Breast epithelium (tissue), 4 donors: ENCODE results near the gene VWF. TPM values are rescaled to one million over a fixed set of nuclear protein-coding genes. Genes with fewer than 3 reads are reported as not detected.

Experiments used
- DNase-seq, 2 donors: peaks; one replicate each; pipeline ENCODE4 v3.0.0-alpha.2; 2019; ENCODE audit warnings: low spot score in 2 of 2
- H3K27ac ChIP-seq, 2 donors: fragments of 200-600 bp; sonication (generic) in 1 of 2; one replicate each; pipeline ENCODE4 v1.5.1; 2016 to 2019; ENCODE audit warnings: mild to moderate bottlenecking in 1 of 2
- H3K27me3 ChIP-seq, 2 donors: fragments of 200-600 bp; sonication (generic) in 1 of 2; one replicate each; pipeline versions ENCODE4 v1.5.1 to v1.6.0; 2017 to 2019; ENCODE audit warnings: control low read depth in 1 of 2, mild to moderate bottlenecking in 1 of 2
- H3K36me3 ChIP-seq: fragments of 200-600 bp; one replicate; pipeline ENCODE4 v1.5.1; 2019
- H3K4me1 ChIP-seq, 2 donors: fragments of 200-600 bp; sonication (generic); one replicate each; pipeline ENCODE4 v1.5.1; 2016 to 2019; ENCODE audit warnings: control low read depth in 1 of 2
- H3K4me3 ChIP-seq, 3 donors: fragments of 200-600 bp; sonication (generic); 1 replicate in 2 of 3; 2 replicates in 1 of 3; pipeline ENCODE4 v1.5.1; 2016 to 2019; ENCODE audit warnings: mild to moderate bottlenecking in 3 of 3, moderate library complexity in 2 of 3
- H3K9me3 ChIP-seq, 2 donors: fragments of 200-600 bp; sonication (generic) in 1 of 2; one replicate each; pipeline ENCODE4 v1.5.1; 2016 to 2019; ENCODE audit warnings: control low read depth in 1 of 2
- CTCF ChIP-seq, 3 donors: fragments of 450-650 bp; IDR thresholded peaks; one replicate each; pipeline ENCODE4 v1.5.1; 2016 to 2017; ENCODE audit warnings: antibody characterized with exemption in 3 of 3, mild to moderate bottlenecking in 3 of 3, moderate library complexity in 3 of 3
- POLR2A ChIP-seq: fragments of 450-650 bp; IDR thresholded peaks from one replicate; pipeline ENCODE4 v1.6.1; 2016; ENCODE audit warnings: antibody characterized with exemption, mild to moderate bottlenecking, moderate library complexity
- POLR2AphosphoS5 ChIP-seq, 3 donors: sonication (generic); formaldehyde crosslinking; IDR thresholded peaks; one replicate each; pipeline ENCODE4 v1.6.1; 2017; ENCODE audit warnings: antibody characterized with exemption in 3 of 3
- intact Hi-C: fragments of 100-400 bp; cut with DNase I; formaldehyde crosslinking; loops from one replicate; pipeline ENCODE4 v1.15.1; 2023; ENCODE audit warnings: low total_unique reads
- total RNA-seq, 3 donors: library from RNA; depleted of rRNA; stranded (reverse); fragments of >200 nt; gene quantifications; one replicate each; pipeline ENCODE4 v1.1.0, GENCODE V29; 2016

Gene VWF
- total RNA-seq, 3 donors from 2014 or later: 60.3 to 267 (median 117) TPM

DNA sequence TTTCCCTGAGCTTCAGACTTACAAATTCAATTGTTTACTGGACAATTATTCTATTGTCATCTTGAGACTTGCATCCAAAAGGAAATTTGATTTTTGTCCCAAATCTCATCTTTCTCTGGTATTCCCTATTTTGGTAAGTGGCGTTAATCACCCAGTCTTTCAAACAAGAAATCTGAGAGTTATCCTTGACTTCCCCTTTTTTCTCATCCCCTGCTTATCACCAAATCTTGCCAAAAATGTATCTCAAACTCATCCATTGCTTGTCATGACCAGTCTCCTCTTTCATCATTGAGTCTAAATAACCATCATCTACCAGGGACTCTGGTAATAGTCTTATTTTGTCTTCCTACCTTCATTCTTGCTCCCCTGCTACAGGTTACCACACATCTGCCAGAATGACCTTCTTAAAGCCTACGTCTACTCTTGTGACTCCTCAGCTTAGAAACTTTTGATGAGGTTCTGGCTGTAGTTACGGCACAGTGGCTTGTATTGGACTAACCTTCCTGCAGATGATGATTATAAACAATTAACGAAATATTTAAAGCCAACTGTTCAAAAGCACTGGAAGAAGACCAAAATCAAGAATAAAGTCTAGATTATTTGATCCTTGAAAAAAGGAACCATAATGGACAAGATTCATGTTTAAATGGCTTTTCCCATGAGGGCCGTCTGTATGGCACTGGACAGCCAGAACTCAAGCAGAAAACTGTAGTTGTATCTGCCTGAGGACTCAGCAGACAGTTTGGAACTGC, 170.5 kb downstream of the VWF start:
- H3K27ac ChIP-seq: no peak overlapping the region
- H3K4me1 ChIP-seq: no peaks in the 10 kb centered on the region
- H3K27me3 ChIP-seq: no peaks in the 10 kb centered on the region
- intact Hi-C loops: no loop called here
- H3K9me3 ChIP-seq: no peaks in the 10 kb centered on the region
- DNase-seq: no peak
- TF ChIP-seq POLR2A (no peak), POLR2AphosphoS5 (IDR thresholded peaks at IDR 0.05) (no peak)
- H3K4me3 ChIP-seq: no peak overlapping the region
- H3K36me3 ChIP-seq: no peaks in the 10 kb centered on the region

DNA sequence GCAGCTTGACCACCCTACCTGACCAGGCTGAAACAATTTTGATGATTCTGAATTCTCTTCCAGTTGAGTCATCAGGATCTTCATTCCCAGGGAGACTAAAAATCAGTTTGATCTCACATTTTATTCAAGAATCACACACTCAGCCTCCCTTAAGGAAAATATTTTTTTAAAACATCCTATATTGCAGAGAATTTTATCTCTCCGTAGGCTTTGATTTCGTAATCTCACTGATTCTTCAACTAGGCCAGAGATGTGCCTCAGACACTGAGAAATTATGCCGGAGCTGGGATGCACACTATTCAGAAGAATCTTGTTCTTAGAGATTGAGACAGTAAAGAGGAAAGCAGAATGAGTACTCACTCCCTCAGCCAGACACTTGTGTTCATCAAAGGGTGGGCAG, 172.4 kb downstream of the VWF start:
- TF ChIP-seq POLR2AphosphoS5 (IDR thresholded peaks at IDR 0.05) (no peak), CTCF (IDR thresholded peaks at IDR 0.05) (no peak), POLR2A (no peak)
- intact Hi-C loops: no loop called here
- H3K36me3 ChIP-seq: no peaks in the 10 kb centered on the region
- no peaks in the 10 kb centered on the region for H3K4me1 ChIP-seq
- no peak for DNase-seq
- H3K27me3 ChIP-seq: peaks cover 0 to 3% of the 10 kb centered on the region in 2 donors
- H3K4me3 ChIP-seq: no peak overlapping the region
- no peak overlapping the region for H3K27ac ChIP-seq
- no peaks in the 10 kb centered on the region for H3K9me3 ChIP-seq

- Histone ChIP-seq H3K27ac (no peak overlapping the region), H3K4me1 (peaks cover 0 to 6% of the 10 kb centered on the region in 2 donors), H3K4me3 (no peak overlapping the region), H3K27me3 (peaks cover 0 to 14% of the 10 kb centered on the region in 2 donors), H3K9me3 (no peaks in the 10 kb centered on the region), H3K36me3 (no peaks in the 10 kb centered on the region)
- DNase-seq: no peak
- intact Hi-C loops: no loop called here
- TF ChIP-seq CTCF (IDR thresholded peaks at IDR 0.05) (no peak), POLR2AphosphoS5 (IDR thresholded peaks at IDR 0.05) (no peak), POLR2A (no peak)
Measured at GRCh38 chr12:5948696-5949095, 175.8 kb downstream of the VWF start.

- DNase-seq: no peak
- H3K27ac ChIP-seq: no peak overlapping the region
- H3K4me3 ChIP-seq: no peak overlapping the region
- no peaks in the 10 kb centered on the region for H3K9me3 ChIP-seq
- intact Hi-C loops: no loop called here
- H3K27me3 ChIP-seq: peaks cover 0 to 14% of the 10 kb centered on the region in 2 donors
- H3K36me3 ChIP-seq: no peaks in the 10 kb centered on the region
- peaks cover 0 to 6% of the 10 kb centered on the region in 2 donors for H3K4me1 ChIP-seq
- TF ChIP-seq POLR2AphosphoS5 (IDR thresholded peaks at IDR 0.05) (no peak), CTCF (IDR thresholded peaks at IDR 0.05) (no peak), POLR2A (no peak)
Measured at GRCh38 chr12:5947006-5947405, 177.5 kb downstream of the VWF start.

DNA sequence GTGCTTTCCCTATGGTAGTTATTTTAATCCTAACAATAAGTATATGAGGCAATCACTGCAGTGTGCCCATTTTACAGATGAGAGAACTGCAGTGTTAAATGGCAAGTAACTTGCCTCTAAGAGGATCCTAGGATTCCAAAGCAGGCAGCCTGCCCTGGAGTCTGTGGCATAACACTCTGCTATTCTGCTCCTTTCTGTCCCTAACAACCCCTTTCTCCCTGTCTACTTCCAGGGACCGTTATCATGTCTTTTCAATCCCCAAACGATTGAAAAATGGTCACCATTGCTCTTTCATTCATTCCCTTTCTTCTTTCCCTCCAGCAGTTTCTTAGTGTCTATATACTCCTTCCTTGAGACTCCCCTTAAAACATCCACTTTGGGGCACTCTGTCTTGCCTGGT, 178.1 kb downstream of the VWF start:
- Histone ChIP-seq H3K4me1 (peaks cover 0 to 6% of the 10 kb centered on the region in 2 donors), H3K9me3 (no peaks in the 10 kb centered on the region), H3K4me3 (no peak overlapping the region), H3K27me3 (peaks cover 0 to 14% of the 10 kb centered on the region in 2 donors), H3K27ac (no peak overlapping the region), H3K36me3 (no peaks in the 10 kb centered on the region)
- intact Hi-C loops: no loop called here
- TF ChIP-seq POLR2A: no peak
- no peak for TF ChIP-seq CTCF (IDR thresholded peaks at IDR 0.05)
- no peak for TF ChIP-seq POLR2AphosphoS5 (IDR thresholded peaks at IDR 0.05)
- no peak for DNase-seq
